ENCODE measurements around the gene IGF1R. TPM values are rescaled to one million over a fixed set of nuclear protein-coding genes. Genes with fewer than 3 reads are reported as not detected.

Gene IGF1R
- total and polyA plus RNA-seq, 5 experiments from 2014 or later, result 2.5 to 122 (median 6.3) TPM

DNA sequence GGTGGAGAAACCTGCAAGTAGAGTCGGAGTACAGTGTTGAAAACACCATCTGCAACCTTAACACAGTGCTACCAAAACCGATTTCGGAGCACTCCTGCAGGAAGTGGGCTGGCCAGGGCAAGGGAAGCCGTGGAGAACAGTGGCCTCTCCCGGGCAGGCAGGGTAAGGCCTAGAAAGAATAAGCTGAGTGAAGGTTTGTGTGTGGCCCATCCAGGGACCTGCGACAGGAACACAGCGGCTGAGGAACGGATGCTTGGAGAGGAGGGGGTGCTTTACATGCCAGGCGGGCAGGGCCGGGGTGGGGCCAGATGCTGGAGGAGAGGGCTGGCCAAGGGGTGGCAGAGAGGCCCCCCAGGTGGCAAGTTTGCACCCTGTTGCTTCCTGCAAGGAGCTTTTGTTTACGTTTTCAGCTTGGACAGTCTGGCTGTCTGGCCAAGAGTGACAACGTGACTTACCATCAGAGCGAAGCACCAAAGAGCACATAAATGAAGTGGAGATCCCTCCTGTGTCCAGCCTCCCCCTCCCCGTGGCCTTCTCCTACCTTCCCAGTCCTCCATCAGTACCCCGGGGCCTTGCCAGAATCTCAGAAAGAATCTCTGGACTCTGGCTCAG lies 202.7 kb downstream of the IGF1R start:
- DNase-seq (peak; percentile 45 to 81 (median 62)), ATAC-seq (peak; percentile 57 to 73)
- H3K36me3 Mint-ChIP-seq, result no peaks in the 10 kb centered on the region
- H3K27me3 Mint-ChIP-seq, result no peaks in the 10 kb centered on the region
- H3K27ac Mint-ChIP-seq, result peak overlapping the region; percentile 13 to 95 (median 87)
- no peaks in the 10 kb centered on the region for H3K9me3 Mint-ChIP-seq
- peaks cover 26 to 66% (median 49%) of the 10 kb centered on the region in 4 donors for H3K4me1 Mint-ChIP-seq
- H3K4me3 Mint-ChIP-seq, result peak overlapping the region; percentile 87 to 98 (median 94)
- POLR2A ChIA-PET, result interaction anchor here (0.6 to 1.4 kb wide), 4 partner anchors 72 to 244 kb away, joined by 5 to 8 read pairs (median 7); partner anchors contain the start of gene IGF1R

DNA sequence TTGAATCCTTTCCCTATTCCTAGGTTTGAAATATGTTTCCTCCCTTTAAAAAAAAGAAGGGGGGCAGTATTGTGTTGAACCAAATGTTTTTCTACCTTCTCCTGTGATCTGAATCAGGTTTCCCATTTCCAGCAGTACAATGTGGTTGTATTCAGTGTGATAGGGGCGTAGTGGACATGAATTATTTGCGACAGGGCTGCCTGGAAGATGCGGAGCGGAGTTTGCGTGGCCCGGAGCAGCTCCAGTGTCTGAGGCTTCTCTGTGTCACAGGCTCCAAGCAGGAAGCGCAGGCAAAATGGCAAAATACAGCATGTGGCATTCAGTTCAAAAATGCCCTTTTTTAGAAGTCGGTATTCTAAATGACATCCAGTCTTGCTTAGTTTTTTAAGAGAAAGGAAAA lies 204.8 kb downstream of the IGF1R start:
- Mint-ChIP-seq H3K9me3 (no peaks in the 10 kb centered on the region), H3K36me3 (no peaks in the 10 kb centered on the region), H3K4me3 (peak overlapping the region; percentile 87 to 98 (median 94)), H3K27ac (peak overlapping the region; percentile 72 to 95 (median 90)), H3K4me1 (peaks cover 25 to 61% (median 55%) of the 10 kb centered on the region in 4 donors), H3K27me3 (no peaks in the 10 kb centered on the region)
- DNase-seq (peak; percentile 26 to 69 (median 54)), ATAC-seq (peak; percentile 34 to 44)
- POLR2A ChIA-PET, result interaction anchor here (0.6 kb wide), 1 partner anchor 205 kb away, joined by 3 read pairs; no protein-coding TSS in a partner anchor

DNA sequence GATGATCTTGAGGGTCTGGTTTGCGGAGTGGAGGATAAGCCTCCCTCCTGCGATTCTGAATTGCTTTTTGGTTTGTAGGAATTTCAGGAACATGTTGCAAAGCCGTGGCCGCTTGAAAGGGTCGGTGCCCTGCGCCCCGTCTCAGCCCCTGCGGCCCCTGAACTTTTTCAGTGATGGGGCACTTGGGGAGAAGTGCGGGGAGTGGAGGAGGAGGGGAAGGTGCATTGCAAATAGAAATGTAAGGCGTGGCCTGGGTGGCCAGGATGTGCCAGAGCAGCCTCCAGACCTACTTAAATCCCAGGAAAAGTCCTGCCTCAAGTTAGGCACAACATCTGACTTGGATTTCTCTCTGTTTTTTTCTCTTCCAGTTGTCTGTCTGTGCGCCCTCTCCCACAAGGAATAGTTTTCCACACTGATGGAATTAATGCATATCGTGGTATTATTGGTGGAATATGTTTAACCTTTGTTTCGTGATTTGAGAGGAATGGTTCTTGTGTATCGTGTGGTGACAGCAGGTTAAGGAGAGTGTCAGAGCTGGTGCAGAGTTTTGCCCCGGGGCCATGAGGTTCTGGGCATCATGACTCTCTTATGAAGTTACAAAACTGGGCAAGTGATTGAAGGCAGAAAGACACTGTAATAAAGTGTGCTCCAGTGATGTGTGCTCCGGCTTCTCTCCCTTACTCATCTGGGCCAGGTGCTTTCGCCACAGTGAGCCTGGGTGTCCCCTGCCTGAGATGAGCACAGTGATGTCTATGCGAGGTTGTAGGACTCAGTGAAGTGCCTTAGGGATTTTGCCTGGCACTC lies 205.5 kb downstream of the IGF1R start:
- DNase-seq (no peak), ATAC-seq (no peak)
- H3K27me3 Mint-ChIP-seq, result no peaks in the 10 kb centered on the region
- H3K36me3 Mint-ChIP-seq, result no peaks in the 10 kb centered on the region
- peaks cover 30 to 66% (median 61%) of the 10 kb centered on the region in 4 donors for H3K4me1 Mint-ChIP-seq
- no peaks in the 10 kb centered on the region for H3K9me3 Mint-ChIP-seq
- POLR2A ChIA-PET, result interaction anchor here (0.6 kb wide), 1 partner anchor 206 kb away, joined by 3 read pairs; no protein-coding TSS in a partner anchor
- peak overlapping the region in 9 of 10 donors; percentile 56 to 95 (median 90) for H3K27ac Mint-ChIP-seq
- H3K4me3 Mint-ChIP-seq, result peak overlapping the region; percentile 45 to 98 (median 94)

DNA sequence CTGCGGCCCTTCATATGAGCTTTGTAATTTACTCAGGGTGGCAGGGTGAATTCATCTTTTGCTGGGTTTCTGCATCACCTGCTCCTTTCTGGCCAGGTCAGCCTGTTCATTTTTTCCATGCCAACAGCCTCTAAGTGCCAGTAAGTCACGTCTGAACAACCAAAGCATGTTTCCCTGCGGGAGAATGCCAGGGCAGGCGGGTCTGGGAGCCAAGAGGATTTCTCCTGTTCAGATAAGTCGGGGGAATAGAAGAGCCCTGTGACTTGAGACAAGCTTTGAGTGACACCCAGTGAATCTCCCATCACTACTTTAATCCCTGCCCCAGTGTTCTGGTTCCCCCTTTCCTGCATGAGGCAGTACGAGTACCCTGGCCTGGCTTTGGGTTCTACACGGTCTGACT lies 206.2 kb downstream of the IGF1R start:
- POLR2A ChIA-PET, result no interaction called here
- no peaks in the 10 kb centered on the region for H3K36me3 Mint-ChIP-seq
- peak overlapping the region in 4 of 10 donors; percentile 33 to 97 (median 70) for H3K4me3 Mint-ChIP-seq
- ATAC-seq (no peak), DNase-seq (no peak)
- H3K4me1 Mint-ChIP-seq, result peaks cover 32 to 72% (median 66%) of the 10 kb centered on the region in 4 donors
- no peaks in the 10 kb centered on the region for H3K27me3 Mint-ChIP-seq
- peak overlapping the region in 7 of 10 donors; percentile 13 to 88 (median 67) for H3K27ac Mint-ChIP-seq
- H3K9me3 Mint-ChIP-seq, result no peaks in the 10 kb centered on the region

DNA sequence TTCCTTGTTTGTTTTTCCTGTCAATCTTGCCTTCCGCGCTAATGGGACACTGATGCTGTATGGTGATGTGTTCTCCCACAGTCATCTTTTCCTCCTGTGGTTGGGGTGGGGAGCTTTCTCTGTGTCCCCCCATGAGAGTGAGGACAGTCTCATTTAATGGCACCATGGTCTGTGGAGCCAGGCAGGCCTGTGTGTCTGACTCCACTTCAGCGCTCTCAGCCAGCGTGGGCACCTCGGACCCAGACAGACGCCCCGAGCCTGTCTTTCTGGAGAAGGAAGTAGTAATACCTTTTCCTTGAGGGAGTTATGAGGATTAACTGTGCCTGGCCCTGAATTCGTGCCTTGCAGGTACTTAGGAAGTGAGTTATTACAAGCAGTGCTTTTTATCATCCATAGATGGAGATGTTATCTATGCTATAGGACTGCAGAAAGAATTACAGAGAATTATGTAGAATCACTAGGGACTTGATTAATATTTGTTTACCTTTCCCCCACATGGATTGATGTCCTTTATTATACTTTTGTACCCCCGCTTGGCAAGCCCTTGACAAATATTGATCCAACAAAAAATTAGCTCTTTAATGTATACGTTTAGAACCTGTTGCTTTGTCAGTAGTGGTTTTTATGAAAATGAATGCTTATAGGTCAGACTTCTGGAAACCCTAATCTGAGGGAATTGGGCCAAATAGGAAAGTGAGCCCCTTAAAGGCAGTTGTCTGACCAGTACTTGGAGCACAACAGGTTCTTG lies 206.9 kb downstream of the IGF1R start:
- ATAC-seq (no peak), DNase-seq (no peak)
- POLR2A ChIA-PET, result no interaction called here
- peak overlapping the region in 6 of 10 donors; percentile 6 to 63 (median 16) for H3K4me3 Mint-ChIP-seq
- H3K9me3 Mint-ChIP-seq, result no peaks in the 10 kb centered on the region
- H3K4me1 Mint-ChIP-seq, result peaks cover 30 to 75% (median 67%) of the 10 kb centered on the region in 4 donors
- H3K36me3 Mint-ChIP-seq, result no peaks in the 10 kb centered on the region
- H3K27me3 Mint-ChIP-seq, result no peaks in the 10 kb centered on the region
- H3K27ac Mint-ChIP-seq, result peak overlapping the region in 5 of 10 donors; percentile 25 to 71 (median 65)

DNA sequence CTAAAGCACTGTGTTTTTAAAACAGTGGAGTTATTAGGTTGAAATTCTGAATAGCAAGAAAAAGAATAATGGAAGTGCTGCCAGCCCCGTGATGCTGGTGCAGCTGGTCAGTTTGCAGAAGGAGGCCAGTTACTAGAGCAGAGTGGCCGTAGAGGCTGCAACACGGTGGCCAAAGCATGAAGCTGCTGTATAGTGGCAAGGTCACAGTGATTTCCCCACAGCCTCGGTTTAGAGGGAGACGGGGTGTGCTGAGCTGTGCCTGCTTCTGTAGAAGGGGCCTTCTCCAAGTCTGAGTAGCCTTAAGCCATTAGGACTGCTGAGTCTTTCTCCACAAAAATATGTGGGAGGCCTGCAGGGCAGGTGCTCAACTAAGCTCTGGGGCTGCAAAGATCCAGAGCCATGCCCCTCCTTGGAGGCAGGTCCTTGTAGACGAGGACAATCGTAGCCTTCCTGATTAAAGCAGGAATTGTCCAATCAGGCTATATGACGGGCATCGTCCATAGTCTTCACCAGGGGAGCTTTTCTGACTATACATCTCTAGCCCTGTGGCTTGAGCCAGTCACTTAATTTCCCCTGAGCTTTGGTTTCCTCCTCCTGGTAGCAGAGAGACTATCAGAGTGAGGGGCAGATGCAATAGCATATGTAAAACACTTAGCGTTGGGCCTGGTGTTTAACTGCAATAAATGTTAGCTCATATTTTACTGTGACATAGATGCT lies 207.6 kb downstream of the IGF1R start:
- H3K4me3 Mint-ChIP-seq, result no peak overlapping the region
- ATAC-seq, result no peak
- peak overlapping the region in 1 of 10 donors; percentile 65 for H3K27ac Mint-ChIP-seq

DNA sequence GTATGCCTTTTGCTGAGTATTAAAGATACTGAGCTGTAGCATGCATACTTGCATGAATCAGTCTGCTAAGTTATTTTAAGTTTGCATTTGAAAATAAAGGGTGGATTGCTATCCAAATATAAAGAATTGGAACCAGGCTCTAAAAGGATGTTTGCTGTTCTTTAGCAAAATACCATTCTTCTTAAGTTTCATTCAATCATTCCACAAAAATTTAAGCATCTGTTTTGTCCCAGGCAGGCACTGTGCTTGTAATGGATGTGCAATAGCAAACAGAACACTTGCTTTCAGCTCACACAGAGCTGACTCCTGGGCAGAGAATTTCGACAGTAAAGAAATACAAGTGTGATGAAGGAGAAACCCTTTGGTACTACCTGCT lies 208.2 kb downstream of the IGF1R start:
- Mint-ChIP-seq H3K36me3 (no peaks in the 10 kb centered on the region), H3K27me3 (no peaks in the 10 kb centered on the region), H3K9me3 (no peaks in the 10 kb centered on the region), H3K27ac (peak overlapping the region in 2 of 10 donors; percentile 25 to 79), H3K4me1 (peaks cover 29 to 75% (median 67%) of the 10 kb centered on the region in 4 donors), H3K4me3 (no peak overlapping the region)
- no peak for ATAC-seq
- POLR2A ChIA-PET, result no interaction called here
- DNase-seq, result no peak

More for the DNA sequence above, 207.6 kb downstream of the IGF1R start:
- Mint-ChIP-seq H3K27me3 (no peaks in the 10 kb centered on the region), H3K9me3 (no peaks in the 10 kb centered on the region), H3K36me3 (no peaks in the 10 kb centered on the region), H3K4me1 (peaks cover 28 to 75% (median 67%) of the 10 kb centered on the region in 4 donors)
- no peak for DNase-seq
- POLR2A ChIA-PET, result no interaction called here

DNA sequence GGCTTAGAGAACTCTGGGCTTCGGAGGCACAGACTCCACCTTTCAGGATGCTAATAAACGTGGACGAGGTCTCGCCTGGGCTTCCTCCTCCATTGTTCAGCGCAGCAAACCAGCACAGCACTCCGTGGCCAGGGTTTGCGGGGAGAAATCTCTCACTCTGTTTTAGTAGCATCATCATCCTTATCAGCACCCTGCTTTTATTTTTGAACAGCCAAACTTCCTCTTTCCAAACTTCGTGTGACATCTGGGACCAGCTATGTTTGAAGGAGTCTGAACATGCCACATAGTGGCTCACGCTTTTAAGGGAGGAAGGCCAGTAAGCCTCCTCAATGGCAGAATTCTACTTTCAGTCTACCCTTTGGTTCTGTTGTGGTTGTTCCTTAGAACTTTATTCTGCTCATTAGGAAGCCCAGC lies 210.3 kb downstream of the IGF1R start:
- DNase-seq (no peak), ATAC-seq (peak; percentile 50 to 54)
- POLR2A ChIA-PET, result no interaction called here
- Mint-ChIP-seq H3K27ac (peak overlapping the region; percentile 23 to 89 (median 67)), H3K9me3 (no peaks in the 10 kb centered on the region), H3K4me3 (peak overlapping the region in 9 of 10 donors; percentile 14 to 66 (median 40)), H3K36me3 (no peaks in the 10 kb centered on the region), H3K4me1 (peaks cover 27 to 76% (median 66%) of the 10 kb centered on the region in 4 donors), H3K27me3 (no peaks in the 10 kb centered on the region)

DNA sequence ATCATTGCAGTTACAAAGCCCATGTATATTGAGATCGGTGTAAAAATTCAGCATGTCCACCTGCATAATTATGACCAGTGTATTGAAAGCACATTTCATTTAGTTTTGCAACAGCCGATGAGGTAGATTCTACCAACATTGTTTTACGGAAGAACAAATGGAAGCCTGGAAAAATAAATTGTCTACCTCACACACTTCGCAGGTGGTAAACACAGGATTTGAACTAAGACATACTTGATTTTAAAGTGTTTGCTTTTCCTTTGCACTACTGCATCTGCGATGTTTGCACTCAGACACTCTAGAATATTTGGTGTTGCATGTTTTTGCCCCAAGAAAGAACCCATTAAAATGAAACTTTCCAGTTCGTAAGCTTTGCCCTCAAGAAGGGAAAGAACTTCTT lies 210.8 kb downstream of the IGF1R start:
- Mint-ChIP-seq H3K36me3 (no peaks in the 10 kb centered on the region), H3K4me1 (peaks cover 27 to 71% (median 60%) of the 10 kb centered on the region in 4 donors), H3K9me3 (no peaks in the 10 kb centered on the region), H3K4me3 (peak overlapping the region in 5 of 10 donors; percentile 31 to 66 (median 49)), H3K27me3 (no peaks in the 10 kb centered on the region), H3K27ac (peak overlapping the region in 9 of 10 donors; percentile 23 to 89 (median 64))
- DNase-seq (no peak), ATAC-seq (no peak)
- POLR2A ChIA-PET, result no interaction called here

DNA sequence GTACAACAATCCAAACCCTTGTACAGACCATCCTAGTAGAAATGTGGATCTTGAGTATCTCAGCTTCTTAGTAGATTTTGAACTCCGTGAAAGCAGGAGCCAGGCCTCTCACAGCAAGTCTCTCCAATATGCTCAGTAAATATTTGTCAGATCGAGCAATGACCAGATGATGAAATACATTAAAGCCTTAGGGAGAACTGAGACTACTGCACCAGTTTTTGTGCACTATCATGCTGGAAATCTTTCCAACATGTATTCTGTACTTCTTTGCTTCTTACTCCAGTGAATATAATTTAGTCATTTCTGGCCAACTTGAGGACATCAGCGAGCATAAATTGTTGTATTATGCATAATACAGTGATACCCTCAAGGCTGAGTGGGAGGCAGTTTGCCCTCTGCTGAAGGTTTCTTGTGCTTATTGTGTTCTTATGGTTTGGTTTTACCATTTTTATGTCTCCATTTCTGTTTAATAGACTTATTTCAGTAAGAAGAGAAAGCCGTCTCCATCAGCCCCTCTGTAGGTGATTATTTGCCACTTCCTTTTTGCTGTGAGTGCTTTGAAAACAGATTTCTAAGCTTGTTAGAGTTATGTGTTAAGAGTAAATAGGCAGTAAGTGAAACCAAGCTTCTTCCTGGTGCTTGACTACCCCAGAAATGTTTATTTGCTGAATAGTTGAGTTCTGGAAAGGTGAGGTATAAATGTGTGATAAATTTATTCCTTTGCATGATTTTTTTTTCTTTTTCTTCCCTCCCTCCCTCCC lies 212.1 kb downstream of the IGF1R start:
- DNase-seq, result peak in 1 of 10 donors; percentile 25
- H3K36me3 Mint-ChIP-seq, result no peaks in the 10 kb centered on the region
- no peaks in the 10 kb centered on the region for H3K27me3 Mint-ChIP-seq
- peaks cover 29 to 67% (median 59%) of the 10 kb centered on the region in 4 donors for H3K4me1 Mint-ChIP-seq
- H3K9me3 Mint-ChIP-seq, result no peaks in the 10 kb centered on the region
- peak in 1 of 2 donors; percentile 42 for ATAC-seq
- POLR2A ChIA-PET, result interaction anchor here (0.7 kb wide), 1 partner anchor 12 kb away, joined by 3 read pairs; no protein-coding TSS in a partner anchor
- peak overlapping the region in 8 of 10 donors; percentile 19 to 81 (median 68) for H3K27ac Mint-ChIP-seq
- peak overlapping the region in 5 of 10 donors; percentile 23 to 60 (median 27) for H3K4me3 Mint-ChIP-seq

DNA sequence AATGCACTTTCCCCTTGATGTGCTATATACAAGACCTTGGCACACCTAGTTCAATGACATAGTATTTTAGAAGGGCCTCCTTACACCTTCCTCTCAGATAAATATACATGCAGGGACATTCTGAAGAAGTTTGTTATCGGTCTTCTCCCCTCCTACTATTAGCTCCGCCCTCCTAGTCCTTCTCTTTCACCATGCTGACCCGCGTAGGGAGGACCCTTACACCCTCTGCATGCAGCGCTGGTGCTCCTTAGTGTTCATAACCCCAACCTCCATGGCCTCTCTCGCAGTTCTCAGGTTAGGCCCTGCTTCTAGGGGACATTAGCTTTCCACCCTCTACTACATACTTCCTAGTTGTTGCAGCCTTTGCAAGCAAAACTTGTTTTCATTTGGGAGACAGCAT lies 212.8 kb downstream of the IGF1R start:
- POLR2A ChIA-PET, result interaction anchor here (0.7 kb wide), 1 partner anchor 12 kb away, joined by 3 read pairs; no protein-coding TSS in a partner anchor
- Mint-ChIP-seq H3K4me1 (peaks cover 31 to 69% (median 65%) of the 10 kb centered on the region in 4 donors), H3K4me3 (peak overlapping the region in 8 of 10 donors; percentile 16 to 60 (median 46)), H3K36me3 (no peaks in the 10 kb centered on the region), H3K9me3 (no peaks in the 10 kb centered on the region), H3K27ac (peak overlapping the region in 9 of 10 donors; percentile 19 to 87 (median 78)), H3K27me3 (no peaks in the 10 kb centered on the region)
- ATAC-seq (no peak), DNase-seq (no peak)
